Skin epidermis (tissue), 12 donors: ENCODE measurements around the gene LGALS7B.
"Not testable (repeated sequence)": the region's sequence is repeated elsewhere in the genome, so short reads cannot be mapped to it uniquely, and the experiment has no call there.

Experiments
- H3K27ac ChIP-seq, 21 experiments: fragments of 200-600 bp; sonication (generic) in 11 of 21; one replicate each; pipeline ENCODE4 v1.5.0; 2020; ENCODE audit warnings: mild to moderate bottlenecking in 3 of 21, inconsistent platforms in 2 of 21, moderate library complexity in 2 of 21
- H3K4me3 ChIP-seq, 7 experiments: fragments of 200-600 bp; sonication (generic) in 2 of 7; one replicate each; pipeline ENCODE4 v1.5.0; 2020; ENCODE audit warnings: inconsistent platforms in 2 of 7, mild to moderate bottlenecking in 2 of 7, moderate library complexity in 1 of 7

Gene LGALS7B

DNA sequence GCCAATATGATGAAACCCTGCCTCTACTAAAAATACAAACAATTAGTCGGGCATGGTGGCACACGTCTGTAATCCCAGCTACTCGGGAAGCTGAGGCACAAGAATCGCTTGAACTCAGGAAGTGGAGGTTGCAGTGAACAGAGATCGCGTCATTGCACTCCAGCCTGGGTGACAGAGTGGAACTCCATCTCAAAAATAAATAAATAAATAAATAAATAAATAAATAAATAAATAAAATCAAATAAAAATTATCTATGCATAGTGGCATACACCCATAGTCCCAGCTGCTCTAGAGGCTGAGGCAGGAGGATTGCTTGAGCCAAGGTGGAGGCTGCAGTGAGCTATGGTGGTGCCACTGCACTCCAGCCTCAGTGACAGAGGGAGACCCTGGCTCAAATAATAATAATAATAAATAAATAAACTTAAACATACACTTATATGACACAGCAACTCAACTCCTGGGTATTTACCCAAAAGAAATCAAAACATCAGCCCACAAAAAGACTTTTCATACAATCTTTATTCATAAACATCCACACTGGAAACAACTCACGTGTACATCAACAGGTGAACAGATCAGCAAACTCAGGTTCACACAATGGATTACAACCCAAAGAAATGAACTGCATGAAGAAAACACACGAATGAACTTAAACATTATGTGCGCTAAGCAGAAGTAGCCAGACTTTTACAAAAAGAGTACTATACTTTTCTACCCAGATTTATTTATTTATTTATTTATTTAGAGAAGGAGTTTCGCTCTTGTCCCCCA lies 22.5 kb upstream of the LGALS7B start:
- no peak overlapping the region for H3K4me3 ChIP-seq
- H3K27ac ChIP-seq = no peak overlapping the region

- Histone ChIP-seq H3K4me3 (peak overlapping the region; percentile 21 to 43 (median 31)), H3K27ac (peak overlapping the region; percentile 40 to 97 (median 84))
These were observed 19.3 kb upstream of the LGALS7B start for GRCh38 chr19:38769635-38770211.

GRCh38 chr19:38770228-38770948 lies 18.6 kb upstream of the LGALS7B start:
- Histone ChIP-seq H3K27ac (peak overlapping the region; percentile 22 to 97 (median 84)), H3K4me3 (peak overlapping the region; percentile 21 to 43 (median 31))

DNA sequence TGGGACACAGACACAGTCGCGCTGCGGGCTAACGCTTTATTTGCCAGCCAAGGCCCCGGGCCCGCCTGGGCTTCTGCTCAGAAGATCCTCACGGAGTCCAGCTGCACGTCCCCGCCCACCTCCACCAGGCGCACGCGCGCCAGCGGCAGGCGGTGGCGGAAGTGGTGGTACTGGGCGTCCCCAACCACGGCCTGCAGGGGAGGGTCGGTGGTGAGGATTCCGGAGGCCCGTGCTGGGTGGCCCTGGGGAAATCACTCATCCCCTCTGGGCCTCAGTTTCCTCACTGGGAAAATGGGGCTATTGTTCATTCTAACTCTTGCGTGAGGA lies 18.1 kb upstream of the LGALS7B start:
- not testable (repeated sequence) for H3K27ac ChIP-seq, H3K4me3 ChIP-seq

- Histone ChIP-seq H3K27ac (peak overlapping the region in 3 of 21 experiments; percentile 38 to 68 (median 63)), H3K4me3 (peak overlapping the region in 1 of 7 experiments; percentile 21)
These were observed 17.4 kb upstream of the LGALS7B start for GRCh38 chr19:38771569-38771968.

- H3K27ac ChIP-seq = peak within 1 kb of the TSS in 17 of 21 experiments; percentile 15 to 78 (median 59)
These were observed 15.4 kb upstream of the LGALS7B start, which contains the start of gene LGALS7 for GRCh38 chr19:38773469-38774177. TSS of gene LGALS7 (minus strand) at chr19:38773517. CDS start at chr19:38773492, 25 bp downstream.

DNA sequence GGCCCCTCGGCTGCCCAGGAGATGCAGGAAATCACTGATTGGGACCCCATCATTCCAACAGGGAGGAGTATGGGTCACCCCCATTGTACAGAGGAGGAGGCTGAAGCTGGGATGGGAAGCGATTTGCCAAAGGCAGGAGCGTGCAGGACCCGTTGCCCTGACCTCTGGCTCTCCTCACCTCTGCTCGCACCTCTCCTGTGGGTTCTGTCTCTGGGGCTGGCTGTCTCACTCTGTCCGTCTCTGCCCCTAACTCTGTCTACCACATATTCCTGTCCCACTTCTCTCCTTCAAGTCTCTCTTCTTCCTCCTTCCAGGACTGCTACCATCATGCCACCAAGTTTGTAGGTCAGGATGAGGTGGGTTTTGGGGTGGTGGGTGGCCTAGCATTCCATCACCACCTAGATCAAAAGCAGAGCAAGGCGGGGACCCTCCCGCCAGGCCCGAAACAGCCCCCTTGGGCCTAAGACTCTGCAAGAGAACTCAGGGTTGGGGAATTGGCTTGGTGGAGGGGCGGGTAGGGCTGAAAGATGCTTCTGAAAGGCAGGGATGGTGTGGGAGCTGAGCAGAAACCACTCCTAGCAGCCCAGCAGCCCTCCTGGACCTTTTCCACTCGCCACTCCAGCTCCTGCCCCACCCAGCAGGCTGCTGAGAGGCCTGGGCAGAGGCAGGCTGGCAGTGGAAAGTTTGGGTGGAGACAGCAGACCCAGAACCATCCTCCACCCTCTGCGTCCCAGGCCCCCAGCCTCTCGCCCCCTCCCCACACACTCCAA lies 14.6 kb upstream of the LGALS7B start:
- Histone ChIP-seq H3K27ac (peak overlapping the region in 19 of 21 experiments; percentile 1 to 78 (median 59)), H3K4me3 (no peak overlapping the region)

More at GRCh38 chr19:38773469-38774177, 15.4 kb upstream of the LGALS7B start, which contains the start of gene LGALS7:
- peak within 1 kb of the TSS in 2 of 7 experiments; percentile 21 to 22 for H3K4me3 ChIP-seq

DNA sequence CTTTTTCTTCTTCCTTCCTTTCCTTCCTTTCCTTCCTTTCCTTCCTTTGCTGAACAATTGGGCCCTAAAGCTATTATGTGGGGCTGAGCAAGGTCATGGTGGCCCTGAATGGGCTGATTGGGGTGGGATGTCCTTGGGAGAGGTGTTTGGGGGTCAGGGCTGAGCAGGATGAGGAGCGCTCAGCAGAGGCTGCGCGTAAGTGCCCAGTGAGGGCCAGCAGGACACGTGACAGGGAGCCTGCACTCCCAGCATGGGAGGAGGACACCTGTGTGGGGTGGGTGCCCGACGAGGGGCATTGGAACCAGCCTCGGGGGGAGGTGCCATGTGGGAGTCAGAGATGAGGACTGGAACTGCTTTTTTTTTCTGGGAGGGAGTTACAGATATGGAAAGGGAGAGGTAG lies 10.3 kb upstream of the LGALS7B start:
- H3K27ac ChIP-seq = no peak overlapping the region
- H3K4me3 ChIP-seq = no peak overlapping the region

DNA sequence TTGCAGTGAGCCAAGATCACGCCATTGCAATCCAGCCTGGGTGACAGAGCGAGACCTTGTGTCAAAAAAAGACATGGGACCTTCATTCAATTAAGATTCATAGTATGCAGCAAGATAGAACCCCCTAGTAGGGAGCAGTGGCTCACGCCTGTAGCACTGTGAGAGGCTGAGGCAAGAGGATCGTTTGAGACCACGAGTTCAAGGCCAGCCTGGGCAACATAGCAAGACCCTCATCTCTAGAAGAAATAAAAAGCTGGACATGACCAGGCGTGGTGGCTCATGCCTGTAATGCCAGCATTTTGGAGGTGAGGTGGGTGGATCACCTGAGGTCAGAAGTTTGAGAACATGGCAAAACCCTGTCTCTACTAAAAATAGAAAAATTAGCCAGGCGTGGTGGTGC lies 8.6 kb upstream of the LGALS7B start:
- no peak overlapping the region for H3K4me3 ChIP-seq
- no peak overlapping the region for H3K27ac ChIP-seq

GRCh38 chr19:38781058-38781457 lies 7.9 kb upstream of the LGALS7B start:
- H3K27ac ChIP-seq = no peak overlapping the region
- no peak overlapping the region for H3K4me3 ChIP-seq

GRCh38 chr19:38782212-38782611 lies 6.8 kb upstream of the LGALS7B start:
- not testable (repeated sequence) for H3K27ac ChIP-seq, H3K4me3 ChIP-seq

DNA sequence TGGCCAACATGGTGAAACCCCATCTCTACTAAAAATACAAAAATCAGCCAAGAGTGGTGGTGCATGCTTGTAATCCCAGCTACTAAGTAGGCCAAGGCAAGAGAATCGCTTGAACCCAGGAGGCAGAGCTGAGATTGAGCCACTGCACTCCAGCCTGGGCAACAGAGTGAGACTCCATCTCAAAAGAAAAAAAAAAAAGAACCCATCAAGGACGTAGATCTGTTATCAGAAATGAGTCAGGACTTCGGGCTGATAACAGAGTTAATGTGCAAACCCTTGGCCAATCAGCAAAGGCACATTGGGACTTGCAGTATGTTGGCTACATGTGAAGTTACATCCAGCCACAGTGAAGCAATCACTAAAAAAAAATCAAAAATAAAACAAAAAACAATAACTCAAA lies 4.8 kb upstream of the LGALS7B start:
- no peak overlapping the region for H3K27ac ChIP-seq
- H3K4me3 ChIP-seq = no peak overlapping the region

DNA sequence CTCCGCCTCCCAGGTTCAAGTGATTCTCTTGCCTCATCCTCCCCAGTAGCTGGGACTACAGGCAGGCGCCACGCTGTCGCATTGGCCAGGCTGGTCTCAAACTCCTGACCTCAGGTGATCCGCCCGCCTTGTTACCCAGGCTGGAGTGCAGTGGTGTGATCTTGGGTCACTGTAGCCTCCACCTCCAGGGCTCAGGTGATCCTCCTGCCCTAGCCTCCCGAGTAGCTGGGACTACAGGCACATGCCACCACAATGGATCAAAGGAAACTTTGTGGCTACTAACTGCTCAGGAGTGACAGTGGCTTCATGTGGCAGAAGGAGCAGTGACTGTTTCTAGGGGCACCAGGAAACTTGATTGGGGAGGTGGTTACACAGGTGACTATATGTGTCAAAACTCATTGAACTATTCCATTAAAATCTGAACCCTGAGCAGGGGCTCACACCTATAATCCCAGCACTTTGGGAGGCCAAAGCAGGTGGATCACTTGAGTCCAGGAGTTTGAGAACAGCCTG lies 3.8 kb upstream of the LGALS7B start:
- Histone ChIP-seq H3K27ac (no peak overlapping the region), H3K4me3 (no peak overlapping the region)

DNA sequence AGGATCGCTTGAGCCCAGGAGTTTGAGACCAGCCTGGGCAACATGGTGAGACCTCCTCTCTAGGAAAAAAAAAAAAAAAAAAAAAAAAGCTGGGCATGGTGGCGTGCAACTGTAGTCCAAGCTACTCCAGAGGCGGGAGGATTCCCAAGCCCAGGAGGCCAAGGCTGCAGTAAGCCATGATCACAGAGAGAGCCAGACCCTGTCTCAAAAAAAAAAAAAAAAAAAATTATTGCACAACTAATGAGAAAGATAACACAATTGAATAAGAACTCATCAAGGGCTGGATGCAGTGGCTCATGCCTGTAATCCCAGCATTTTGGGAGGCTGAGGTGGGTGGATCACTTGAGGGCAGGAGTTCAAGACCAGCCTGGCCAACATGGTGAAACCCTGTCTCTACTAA lies 2.9 kb upstream of the LGALS7B start:
- H3K4me3 ChIP-seq = not testable (repeated sequence)
- peak overlapping the region in 1 of 21 experiments; percentile 9 for H3K27ac ChIP-seq

GRCh38 chr19:38786572-38787265 lies 2.3 kb upstream of the LGALS7B start:
- no peak overlapping the region for H3K4me3 ChIP-seq
- peak overlapping the region in 12 of 21 experiments; percentile 0 to 80 (median 48) for H3K27ac ChIP-seq

DNA sequence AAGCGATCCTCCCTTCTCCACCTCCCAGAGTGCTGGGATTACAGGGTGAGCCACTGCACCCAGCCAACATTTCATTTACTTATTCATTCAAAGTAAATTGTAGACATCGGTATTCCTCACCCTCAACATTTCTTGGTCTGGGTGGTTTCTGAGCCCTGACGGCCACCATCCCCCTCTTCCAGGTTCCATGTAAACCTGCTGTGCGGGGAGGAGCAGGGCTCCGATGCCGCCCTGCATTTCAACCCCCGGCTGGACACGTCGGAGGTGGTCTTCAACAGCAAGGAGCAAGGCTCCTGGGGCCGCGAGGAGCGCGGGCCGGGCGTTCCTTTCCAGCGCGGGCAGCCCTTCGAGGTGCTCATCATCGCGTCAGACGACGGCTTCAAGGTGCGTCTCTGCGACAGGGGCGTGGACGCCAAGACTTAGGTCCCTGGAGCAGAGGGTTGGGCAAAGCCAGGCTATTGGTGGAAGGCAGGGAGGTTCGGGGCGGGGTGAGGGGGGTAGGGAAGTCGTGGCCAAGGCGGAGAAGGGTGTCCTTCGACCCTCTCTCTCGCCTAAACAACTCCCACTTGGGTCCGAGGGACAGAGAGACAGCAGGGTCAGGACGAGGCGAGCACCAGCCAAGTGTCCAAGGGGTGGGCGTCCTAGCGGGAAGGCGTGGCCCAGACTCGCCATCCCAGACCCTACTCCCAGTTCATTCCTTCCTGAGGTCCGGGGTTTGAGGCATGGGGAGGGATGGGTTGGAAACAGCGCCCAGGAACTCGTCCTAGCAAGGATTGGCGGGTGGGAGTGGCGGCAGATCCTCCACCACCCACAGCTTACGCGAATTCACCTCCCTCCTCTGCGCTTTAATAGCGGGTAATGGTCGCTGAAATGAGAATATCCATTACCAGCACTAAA lies 1.8 kb downstream of the LGALS7B start:
- peak overlapping the region in 4 of 7 experiments; percentile 15 to 34 (median 22) for H3K4me3 ChIP-seq
- H3K27ac ChIP-seq = peak overlapping the region in 17 of 21 experiments; percentile 31 to 82 (median 67)

GRCh38 chr19:38791451-38792064 lies 2.6 kb downstream of the LGALS7B start:
- Histone ChIP-seq H3K27ac (peak overlapping the region in 3 of 21 experiments; percentile 62 to 75 (median 71)), H3K4me3 (peak overlapping the region in 3 of 7 experiments; percentile 10 to 25 (median 22))
